Measurements from ENCODE around the gene OARD1. TPM values are rescaled to one million over a fixed set of nuclear protein-coding genes. Genes with fewer than 3 reads are reported as not detected.

The OARD1 gene
- total RNA-seq, 1 experiment from 2014 or later = 33.7 TPM

DNA sequence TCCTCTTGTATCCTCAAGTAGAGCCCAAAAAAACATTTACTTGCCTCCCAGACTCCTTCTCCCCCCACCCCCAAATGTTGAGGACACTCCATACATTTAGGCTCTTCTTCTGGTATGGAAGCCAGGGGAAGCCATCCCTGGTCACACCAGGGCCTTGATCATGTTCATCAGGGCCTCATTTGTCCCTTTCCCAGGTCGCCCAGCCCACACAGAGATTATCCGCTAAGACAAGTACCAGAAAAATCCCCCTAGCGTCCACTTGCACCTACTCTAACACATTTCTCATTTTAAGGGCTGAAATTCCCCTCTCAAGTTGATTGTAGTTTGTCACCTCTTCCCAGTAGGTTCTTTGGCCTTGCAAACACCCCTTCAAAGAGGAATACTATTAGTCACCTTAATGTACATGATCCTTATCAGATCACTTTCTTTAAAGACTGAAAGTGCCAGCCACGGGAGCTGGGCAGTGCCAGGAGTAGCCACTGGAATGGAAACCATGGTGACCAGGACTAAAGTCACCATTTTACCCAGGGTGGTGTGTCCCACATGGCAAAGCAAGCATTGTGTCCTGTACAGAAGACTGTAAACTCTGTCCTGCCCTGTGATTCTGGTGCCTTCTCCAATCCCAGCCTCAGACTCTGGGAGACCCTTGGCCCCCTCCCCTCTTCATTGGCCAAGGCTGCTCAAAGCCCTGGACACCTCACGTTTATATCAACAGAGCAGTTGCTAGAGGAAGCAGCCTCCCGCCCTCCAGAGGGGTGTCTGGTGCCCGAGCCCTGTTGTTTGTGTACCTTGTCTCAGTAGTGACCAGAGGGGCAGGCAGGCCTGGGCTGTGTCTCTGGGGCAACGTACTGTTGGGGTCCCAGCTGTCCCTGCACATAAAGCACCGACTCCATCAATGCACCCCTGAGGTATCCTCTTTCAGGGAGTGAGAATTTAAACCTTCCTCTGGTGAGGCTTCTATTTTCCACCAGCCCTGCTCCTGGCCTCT lies 24.1 kb downstream of the OARD1 start (continued):
- TF ChIP-seq ZNF423 (CRISPR knock-in tag; IDR thresholded peaks at IDR 0.05) (no peak), ELF4 (CRISPR knock-in tag; IDR thresholded peaks at IDR 0.05; ENCODE audit: low read depth) (no peak)

DNA sequence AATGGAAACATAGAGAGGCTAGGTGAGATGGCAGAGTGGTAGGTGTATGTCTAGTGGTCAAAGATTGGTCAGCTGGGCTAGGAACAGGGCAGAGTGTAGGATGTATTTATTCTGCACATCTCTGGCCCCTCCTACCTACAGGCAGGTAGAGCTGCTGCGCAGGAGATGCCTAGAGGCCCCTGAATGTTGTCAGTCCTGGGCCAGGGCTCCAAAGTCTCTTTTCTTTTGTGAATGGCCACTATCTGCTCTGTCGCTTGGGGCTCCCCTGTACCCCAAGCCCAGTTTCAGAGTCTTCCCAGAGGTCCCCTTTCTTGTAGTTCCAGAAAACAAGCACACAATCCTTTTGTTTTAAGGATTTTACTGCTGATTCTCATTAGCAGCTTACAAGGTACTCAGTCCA lies 24.9 kb downstream of the OARD1 start:
- no peaks in the 10 kb centered on the region for H3K27me3 Mint-ChIP-seq (ENCODE audit: low read depth)
- H3K27ac Mint-ChIP-seq = no peak overlapping the region
- peaks cover 14% of the 10 kb centered on the region for H3K4me1 Mint-ChIP-seq
- H3K36me3 Mint-ChIP-seq = no peaks in the 10 kb centered on the region
- no peak overlapping the region for H3K4me3 Mint-ChIP-seq
- TF ChIP-seq, protein P1, sequence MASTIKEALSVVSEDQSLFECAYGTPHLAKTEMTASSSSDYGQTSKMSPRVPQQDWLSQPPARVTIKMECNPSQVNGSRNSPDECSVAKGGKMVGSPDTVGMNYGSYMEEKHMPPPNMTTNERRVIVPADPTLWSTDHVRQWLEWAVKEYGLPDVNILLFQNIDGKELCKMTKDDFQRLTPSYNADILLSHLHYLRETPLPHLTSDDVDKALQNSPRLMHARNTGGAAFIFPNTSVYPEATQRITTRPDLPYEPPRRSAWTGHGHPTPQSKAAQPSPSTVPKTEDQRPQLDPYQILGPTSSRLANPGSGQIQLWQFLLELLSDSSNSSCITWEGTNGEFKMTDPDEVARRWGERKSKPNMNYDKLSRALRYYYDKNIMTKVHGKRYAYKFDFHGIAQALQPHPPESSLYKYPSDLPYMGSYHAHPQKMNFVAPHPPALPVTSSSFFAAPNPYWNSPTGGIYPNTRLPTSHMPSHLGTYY (CRISPR knock-in tag; IDR thresholded peaks at IDR 0.05) = no peak
- no peak for TF ChIP-seq ZNF138 (CRISPR knock-in tag; conservative IDR thresholded peaks at IDR 0.05)
- POLR2A ChIA-PET = no interaction called here
- no peak for DNase-seq (ENCODE audit: low spot score)
- H3K9me3 Mint-ChIP-seq = no peaks in the 10 kb centered on the region
- CTCF ChIA-PET = interaction anchor here (1.1 to 2.3 kb wide), 2 partner anchors 19 to 151 kb away, joined by 3 to 8 read pairs; no protein-coding TSS in a partner anchor
- ATAC-seq = no peak

GRCh38 chr6:41046084-41046483 lies 26.1 kb downstream of the OARD1 start:
- H3K4me1 Mint-ChIP-seq = peaks cover 8% of the 10 kb centered on the region
- no peaks in the 10 kb centered on the region for H3K9me3 Mint-ChIP-seq
- ATAC-seq (no peak), DNase-seq (ENCODE audit: low spot score) (no peak)
- no peak overlapping the region for H3K4me3 Mint-ChIP-seq
- no peaks in the 10 kb centered on the region for H3K27me3 Mint-ChIP-seq (ENCODE audit: low read depth)
- ChIA-PET POLR2A (no interaction called here), CTCF (interaction anchor here (1.1 to 5.2 kb wide), 3 partner anchors 9 to 18 kb away, joined by 3 to 25 read pairs (median 6); no protein-coding TSS in a partner anchor)
- no peaks in the 10 kb centered on the region for H3K36me3 Mint-ChIP-seq
- no peak for TF ChIP-seq CREB1 (CRISPR knock-in tag; IDR thresholded peaks at IDR 0.05)
- TF ChIP-seq, protein P2, sequence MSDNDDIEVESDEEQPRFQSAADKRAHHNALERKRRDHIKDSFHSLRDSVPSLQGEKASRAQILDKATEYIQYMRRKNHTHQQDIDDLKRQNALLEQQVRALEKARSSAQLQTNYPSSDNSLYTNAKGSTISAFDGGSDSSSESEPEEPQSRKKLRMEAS (CRISPR knock-in tag; IDR thresholded peaks at IDR 0.05) = no peak
- TF ChIP-seq NFYB (CRISPR knock-in tag; conservative IDR thresholded peaks at IDR 0.05; ENCODE audit: low read depth) = no peak
- no peak overlapping the region for H3K27ac Mint-ChIP-seq

GRCh38 chr6:41045664-41046063 lies 26.5 kb downstream of the OARD1 start:
- ChIA-PET POLR2A (no interaction called here), CTCF (interaction anchor here (1.1 to 5.2 kb wide), 3 partner anchors 9 to 18 kb away, joined by 3 to 25 read pairs (median 6); no protein-coding TSS in a partner anchor)
- no peaks in the 10 kb centered on the region for H3K36me3 Mint-ChIP-seq
- TF ChIP-seq ATF3 (CRISPR knock-in tag; conservative IDR thresholded peaks at IDR 0.05) (no peak), TCF7 (CRISPR knock-in tag; IDR thresholded peaks at IDR 0.05; ENCODE audit: low read depth) (no peak), GTF2I (CRISPR knock-in tag; conservative IDR thresholded peaks at IDR 0.05) (no peak), STAT6 (CRISPR knock-in tag; conservative IDR thresholded peaks at IDR 0.05; ENCODE audit: low read depth) (no peak), ZNF423 (CRISPR knock-in tag; IDR thresholded peaks at IDR 0.05) (no peak), ELF4 (CRISPR knock-in tag; IDR thresholded peaks at IDR 0.05; ENCODE audit: low read depth) (no peak), RORB (CRISPR knock-in tag; IDR thresholded peaks at IDR 0.05) (no peak), JAZF1 (CRISPR knock-in tag; IDR thresholded peaks at IDR 0.05) (no peak), ZNF121 (CRISPR knock-in tag; IDR thresholded peaks at IDR 0.05) (no peak), ARID4B (CRISPR knock-in tag; IDR thresholded peaks at IDR 0.05; ENCODE audit: borderline replicate concordance) (no peak), RELA (CRISPR knock-in tag; IDR thresholded peaks at IDR 0.05; ENCODE audit: borderline replicate concordance) (no peak)
- TF ChIP-seq, protein P3, sequence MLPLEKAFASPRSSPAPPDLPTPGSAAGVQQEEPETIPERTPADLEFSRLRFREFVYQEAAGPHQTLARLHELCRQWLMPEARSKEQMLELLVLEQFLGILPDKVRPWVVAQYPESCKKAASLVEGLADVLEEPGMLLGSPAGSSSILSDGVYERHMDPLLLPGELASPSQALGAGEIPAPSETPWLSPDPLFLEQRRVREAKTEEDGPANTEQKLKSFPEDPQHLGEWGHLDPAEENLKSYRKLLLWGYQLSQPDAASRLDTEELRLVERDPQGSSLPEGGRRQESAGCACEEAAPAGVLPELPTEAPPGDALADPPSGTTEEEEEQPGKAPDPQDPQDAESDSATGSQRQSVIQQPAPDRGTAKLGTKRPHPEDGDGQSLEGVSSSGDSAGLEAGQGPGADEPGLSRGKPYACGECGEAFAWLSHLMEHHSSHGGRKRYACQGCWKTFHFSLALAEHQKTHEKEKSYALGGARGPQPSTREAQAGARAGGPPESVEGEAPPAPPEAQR (CRISPR knock-in tag; IDR thresholded peaks at IDR 0.05) = no peak

More at GRCh38 chr6:41045664-41046063, 26.5 kb downstream of the OARD1 start:
- ATAC-seq (no peak), DNase-seq (ENCODE audit: low spot score) (no peak)
- no peak overlapping the region for H3K4me3 Mint-ChIP-seq
- H3K27ac Mint-ChIP-seq = no peak overlapping the region
- H3K9me3 Mint-ChIP-seq = no peaks in the 10 kb centered on the region
- no peaks in the 10 kb centered on the region for H3K27me3 Mint-ChIP-seq (ENCODE audit: low read depth)
- peaks cover 8% of the 10 kb centered on the region for H3K4me1 Mint-ChIP-seq

Measured in WTC11 (cell line).